Activated CD8-positive, alpha-beta T cell treated with anti-CD3 and anti-CD28 coated beads for 36 hours (primary cell): ENCODE results near the gene AKAP12. TPM values are rescaled to one million over a fixed set of nuclear protein-coding genes. Genes with fewer than 3 reads are reported as not detected.

Experiments used
- ATAC-seq: fragments of 200-7000 bp; cut with Tn5 transposase; one replicate; pipeline ENCODE4 v1.10.0; 2021; ENCODE audit warnings: mild to moderate bottlenecking, moderate library complexity
- CTCF ChIA-PET: fragments of 350-600 bp; sonication (Branson Sonifier 250); formaldehyde crosslinking; loops from one replicate; lab custom pipeline; 2021; ENCODE audit warnings: antibody characterized with exemption; lab: Charles Lee
- POLR2A ChIA-PET: fragments of 350-600 bp; sonication (Branson Sonifier 250); formaldehyde crosslinking; loops from one replicate; lab custom pipeline; 2021; ENCODE audit warnings: antibody characterized with exemption; lab: Charles Lee
- DNase-seq: peaks from one replicate; pipeline ENCODE4 v3.0.0-alpha.2; 2020
- H3K27ac Mint-ChIP-seq: one replicate; pipeline ENCODE4 v1.8.0; 2021; ENCODE audit warnings: mild to moderate bottlenecking, mixed read lengths
- H3K27me3 Mint-ChIP-seq: one replicate; pipeline ENCODE4 v1.8.0; 2021; ENCODE audit warnings: mixed read lengths
- H3K36me3 Mint-ChIP-seq: one replicate; pipeline ENCODE4 v1.8.0; 2021; ENCODE audit warnings: low read depth, mixed read lengths
- H3K4me1 Mint-ChIP-seq: one replicate; pipeline ENCODE4 v1.8.0; 2021; ENCODE audit warnings: low read depth, mixed read lengths
- H3K4me3 Mint-ChIP-seq: one replicate; pipeline ENCODE4 v1.8.0; 2021; ENCODE audit warnings: mild to moderate bottlenecking, moderate library complexity, mixed read lengths
- H3K9me3 Mint-ChIP-seq: one replicate; pipeline ENCODE4 v1.8.0; 2021; ENCODE audit warnings: mixed read lengths
- intact Hi-C: fragments of 100-400 bp; cut with micrococcal nuclease; formaldehyde crosslinking; loops from one replicate; pipeline ENCODE4 v1.10.0; 2022
- total RNA-seq, 2 experiments: library from RNA; stranded (reverse); gene quantifications; one replicate each; pipeline ENCODE4 v1.2.3, GENCODE V29; 2021
- TF ChIP-seq, protein P1 (sequence below): fragments of 200-600 bp; IDR thresholded peaks from one replicate; pipeline ENCODE4 v1.8.0; 2022; ENCODE audit warnings: antibody characterized with exemption, mild to moderate bottlenecking

AKAP12 gene
- total RNA-seq: 1 to 10 TPM; 3.2 to 4.0 TPM

GRCh38 chr6:151239603-151240035 lies at the start of gene AKAP12:
Gene AKAP12 (plus strand): TSS chr6:151239967. CDS start chr6:151240563, 596 bp downstream.
- Mint-ChIP-seq H3K27me3 (peaks cover 56% of the 10 kb centered on the region), H3K36me3 (no peaks in the 10 kb centered on the region), H3K27ac (peak within 1 kb of the TSS; percentile 49), H3K9me3 (no peaks in the 10 kb centered on the region), H3K4me1 (peaks cover 15% of the 10 kb centered on the region), H3K4me3 (peak within 1 kb of the TSS; percentile 79)
- ATAC-seq: peak; percentile 48
- peak; percentile 39 for DNase-seq
- TF ChIP-seq, protein P1, sequence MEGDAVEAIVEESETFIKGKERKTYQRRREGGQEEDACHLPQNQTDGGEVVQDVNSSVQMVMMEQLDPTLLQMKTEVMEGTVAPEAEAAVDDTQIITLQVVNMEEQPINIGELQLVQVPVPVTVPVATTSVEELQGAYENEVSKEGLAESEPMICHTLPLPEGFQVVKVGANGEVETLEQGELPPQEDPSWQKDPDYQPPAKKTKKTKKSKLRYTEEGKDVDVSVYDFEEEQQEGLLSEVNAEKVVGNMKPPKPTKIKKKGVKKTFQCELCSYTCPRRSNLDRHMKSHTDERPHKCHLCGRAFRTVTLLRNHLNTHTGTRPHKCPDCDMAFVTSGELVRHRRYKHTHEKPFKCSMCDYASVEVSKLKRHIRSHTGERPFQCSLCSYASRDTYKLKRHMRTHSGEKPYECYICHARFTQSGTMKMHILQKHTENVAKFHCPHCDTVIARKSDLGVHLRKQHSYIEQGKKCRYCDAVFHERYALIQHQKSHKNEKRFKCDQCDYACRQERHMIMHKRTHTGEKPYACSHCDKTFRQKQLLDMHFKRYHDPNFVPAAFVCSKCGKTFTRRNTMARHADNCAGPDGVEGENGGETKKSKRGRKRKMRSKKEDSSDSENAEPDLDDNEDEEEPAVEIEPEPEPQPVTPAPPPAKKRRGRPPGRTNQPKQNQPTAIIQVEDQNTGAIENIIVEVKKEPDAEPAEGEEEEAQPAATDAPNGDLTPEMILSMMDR: no peak
- POLR2A ChIA-PET: no interaction called here
- intact Hi-C loops: no loop called here
- CTCF ChIA-PET: interaction anchor here (1.0 to 1.5 kb wide), 2 partner anchors 26 to 95 kb away, joined by 3 to 4 read pairs; no protein-coding TSS in a partner anchor

- H3K27me3 Mint-ChIP-seq: peaks cover 8% of the 10 kb centered on the region
- ChIA-PET POLR2A (no interaction called here), CTCF (no interaction called here)
- ATAC-seq (no peak), DNase-seq (no peak)
- H3K4me1 Mint-ChIP-seq: no peaks in the 10 kb centered on the region
- no peak overlapping the region for H3K27ac Mint-ChIP-seq
- H3K36me3 Mint-ChIP-seq: no peaks in the 10 kb centered on the region
- H3K9me3 Mint-ChIP-seq: no peaks in the 10 kb centered on the region
- intact Hi-C loops: no loop called here
- TF ChIP-seq, protein P1: no peak
- H3K4me3 Mint-ChIP-seq: no peak overlapping the region
Observed at GRCh38 chr6:151191527-151191926, 48.2 kb upstream of the AKAP12 start.

DNA sequence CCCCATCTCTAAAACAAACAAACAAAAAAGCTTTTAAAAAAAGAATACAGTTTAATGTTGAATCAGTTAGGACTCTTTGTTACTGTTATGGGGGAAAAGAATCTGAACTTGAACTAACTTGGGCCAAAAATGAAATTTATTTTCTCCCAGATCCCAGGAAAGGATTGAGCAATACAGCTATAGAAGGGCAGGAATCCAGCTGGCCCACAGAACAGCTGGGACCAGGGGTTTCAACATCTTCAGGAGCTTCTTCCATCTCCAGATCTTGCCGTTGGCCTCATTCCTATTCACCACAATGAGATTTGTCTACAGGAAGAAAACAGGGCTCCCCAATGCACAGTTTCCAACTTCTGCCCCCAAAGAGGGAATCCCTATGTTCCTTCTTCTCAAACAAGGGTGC lies 43.2 kb upstream of the AKAP12 start:
- TF ChIP-seq, protein P1: no peak
- Mint-ChIP-seq H3K9me3 (no peaks in the 10 kb centered on the region), H3K27me3 (peaks cover 1% of the 10 kb centered on the region), H3K4me3 (no peak overlapping the region), H3K36me3 (no peaks in the 10 kb centered on the region), H3K27ac (no peak overlapping the region), H3K4me1 (no peaks in the 10 kb centered on the region)
- intact Hi-C loops: no loop called here
- ATAC-seq (no peak), DNase-seq (no peak)
- ChIA-PET CTCF (interaction anchor here (0.9 to 1.0 kb wide), 2 partner anchors 13 to 128 kb away, joined by 3 read pairs; no protein-coding TSS in a partner anchor), POLR2A (no interaction called here)

- no peaks in the 10 kb centered on the region for H3K36me3 Mint-ChIP-seq
- ChIA-PET POLR2A (interaction anchor here (0.6 kb wide), 1 partner anchor 56 kb away, joined by 3 read pairs; no protein-coding TSS in a partner anchor), CTCF (no interaction called here)
- H3K4me3 Mint-ChIP-seq: no peak overlapping the region
- no peaks in the 10 kb centered on the region for H3K9me3 Mint-ChIP-seq
- TF ChIP-seq, protein P1: no peak
- no peaks in the 10 kb centered on the region for H3K27me3 Mint-ChIP-seq
- no peak overlapping the region for H3K27ac Mint-ChIP-seq
- DNase-seq (no peak), ATAC-seq (no peak)
- intact Hi-C loops: no loop called here
- H3K4me1 Mint-ChIP-seq: no peaks in the 10 kb centered on the region
Observed at GRCh38 chr6:151197556-151197955, 42.2 kb upstream of the AKAP12 start.

DNA sequence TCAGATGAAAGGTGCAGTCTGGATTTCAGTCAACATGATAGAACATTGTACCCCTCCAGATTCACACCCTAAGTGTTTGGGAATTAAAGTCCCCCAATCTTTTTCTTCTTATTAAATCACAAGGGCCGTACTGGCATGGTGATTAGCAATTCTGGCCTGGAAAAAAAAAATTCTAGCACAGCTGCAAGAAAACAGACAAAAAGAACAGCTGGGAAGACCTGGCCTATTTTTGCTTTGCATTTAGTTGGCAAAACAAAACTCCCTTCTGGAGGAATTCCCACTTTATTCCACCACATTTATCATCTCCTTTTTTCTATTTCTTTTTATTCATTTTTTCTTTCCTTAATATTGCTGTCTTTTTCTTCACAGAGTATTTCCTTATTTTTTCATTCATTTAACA lies 39.8 kb upstream of the AKAP12 start:
- intact Hi-C loops: no loop called here
- no peak overlapping the region for H3K4me3 Mint-ChIP-seq
- ChIA-PET CTCF (no interaction called here), POLR2A (no interaction called here)
- H3K9me3 Mint-ChIP-seq: no peaks in the 10 kb centered on the region
- H3K27me3 Mint-ChIP-seq: no peaks in the 10 kb centered on the region
- no peak overlapping the region for H3K27ac Mint-ChIP-seq
- TF ChIP-seq, protein P1: no peak
- H3K36me3 Mint-ChIP-seq: no peaks in the 10 kb centered on the region
- ATAC-seq: no peak
- no peak for DNase-seq
- H3K4me1 Mint-ChIP-seq: no peaks in the 10 kb centered on the region
